GM23338 (cell line): ENCODE data around the gene IQCM.

ENCODE experiments used
- CREB1 ChIP-seq: fragments of 250-450 bp; sonication (Bioruptor Pico); IDR thresholded peaks from 2 replicates; pipeline ENCODE4 v1.5.0; 2020; ENCODE audit warnings: low read depth, mild to moderate bottlenecking, moderate library complexity
- CTCF ChIP-seq, 2 experiments: fragments of 200-600 bp in 1 of 2; sonication (generic) in 1 of 2; conservative IDR thresholded peaks; 2 replicates each; pipeline versions ENCODE4 v1.5.1 to v1.6.1; 2016 to 2017; ENCODE audit warnings: antibody characterized with exemption in 2 of 2, low read depth in 2 of 2, mild to moderate bottlenecking in 2 of 2, moderate library complexity in 1 of 2
- ETS1 ChIP-seq: IDR thresholded peaks from 2 replicates; pipeline ENCODE4 v1.6.1; 2016; ENCODE audit warnings: antibody characterized with exemption
- EZH2 ChIP-seq: fragments of 200-600 bp; sonication (generic); IDR thresholded peaks from one replicate; pipeline ENCODE4 v1.8.0; 2017; ENCODE audit warnings: antibody characterized with exemption, mild to moderate bottlenecking, low read depth; ENCODE audit not compliant: unreplicated experiment
- EZH2phosphoT487 ChIP-seq: fragments of 200-600 bp; sonication (generic); IDR thresholded peaks from one replicate; pipeline ENCODE4 v1.8.1; 2018; ENCODE audit warnings: antibody characterized with exemption; ENCODE audit not compliant: unreplicated experiment
- NANOG ChIP-seq: IDR thresholded peaks from 2 replicates; pipeline ENCODE4 v1.6.1; 2016; ENCODE audit warnings: antibody characterized with exemption, borderline replicate concordance
- POLR2AphosphoS5 ChIP-seq: IDR thresholded peaks from 2 replicates; pipeline ENCODE4 v1.6.1; 2016; ENCODE audit warnings: antibody characterized with exemption, low read depth
- REST ChIP-seq: IDR thresholded peaks from one replicate; pipeline ENCODE4 v1.6.1; 2018; ENCODE audit warnings: antibody characterized with exemption; ENCODE audit not compliant: unreplicated experiment

GRCh38 chr4:149841686-149842085, 26.0 kb upstream of the IQCM start:
- no peak for TF ChIP-seq CTCF (conservative IDR thresholded peaks at IDR 0.05; ENCODE audit: low read depth in 2 of 2)
- TF ChIP-seq REST = no peak
- TF ChIP-seq POLR2AphosphoS5 = no peak
- no peak for TF ChIP-seq EZH2
- TF ChIP-seq EZH2phosphoT487 = no peak
- no peak for TF ChIP-seq CREB1 (CRISPR knock-in tag)
- TF ChIP-seq NANOG = no peak
- no peak for TF ChIP-seq ETS1
